ENCODE data around the gene PODXL2. TPM values are rescaled to one million over a fixed set of nuclear protein-coding genes. Genes with fewer than 3 reads are reported as not detected.
"Not testable (repeated sequence)": the region's sequence is repeated elsewhere in the genome, so short reads cannot be mapped to it uniquely, and the experiment has no call there.

The PODXL2 gene
- total RNA-seq, 3 donors from 2014 or later, result 3.4 to 5.9 (median 4.3) TPM

- no peak for ATAC-seq
- Mint-ChIP-seq H3K27me3 (ENCODE audit: low read depth) (no peaks in the 10 kb centered on the region), H3K4me1 (ENCODE audit: low read depth) (peaks cover 26% of the 10 kb centered on the region), H3K36me3 (ENCODE audit: insufficient read depth) (peaks cover 8% of the 10 kb centered on the region), H3K9me3 (no peaks in the 10 kb centered on the region), H3K4me3 (no peak overlapping the region)
- no peak for DNase-seq
These were observed 48.0 kb downstream of the PODXL2 start for GRCh38 chr3:127676921-127677351.

- no peaks in the 10 kb centered on the region for H3K9me3 Mint-ChIP-seq
- H3K36me3 Mint-ChIP-seq (ENCODE audit: insufficient read depth), result peaks cover 8% of the 10 kb centered on the region
- peaks cover 28% of the 10 kb centered on the region for H3K4me1 Mint-ChIP-seq (ENCODE audit: low read depth)
- H3K4me3 Mint-ChIP-seq, result no peak overlapping the region
- H3K27me3 Mint-ChIP-seq (ENCODE audit: low read depth), result no peaks in the 10 kb centered on the region
- ATAC-seq (no peak), DNase-seq (no peak)
These were observed 48.7 kb downstream of the PODXL2 start for GRCh38 chr3:127677541-127678314.

GRCh38 chr3:127678315-127678599, 49.3 kb downstream of the PODXL2 start:
- H3K4me3 Mint-ChIP-seq, result no peak overlapping the region
- no peaks in the 10 kb centered on the region for H3K9me3 Mint-ChIP-seq
- H3K4me1 Mint-ChIP-seq (ENCODE audit: low read depth), result peaks cover 28% of the 10 kb centered on the region
- DNase-seq, result no peak
- no peaks in the 10 kb centered on the region for H3K27me3 Mint-ChIP-seq (ENCODE audit: low read depth)
- peaks cover 8% of the 10 kb centered on the region for H3K36me3 Mint-ChIP-seq (ENCODE audit: insufficient read depth)
- ATAC-seq, result no peak

GRCh38 chr3:127678611-127679533, 49.9 kb downstream of the PODXL2 start:
- H3K4me1 Mint-ChIP-seq (ENCODE audit: low read depth), result peaks cover 28% of the 10 kb centered on the region
- H3K36me3 Mint-ChIP-seq (ENCODE audit: insufficient read depth), result peaks cover 8% of the 10 kb centered on the region
- no peak for ATAC-seq
- no peaks in the 10 kb centered on the region for H3K9me3 Mint-ChIP-seq
- H3K27me3 Mint-ChIP-seq (ENCODE audit: low read depth), result no peaks in the 10 kb centered on the region
- no peak for DNase-seq
- no peak overlapping the region for H3K4me3 Mint-ChIP-seq

- peaks cover 8% of the 10 kb centered on the region for H3K36me3 Mint-ChIP-seq (ENCODE audit: insufficient read depth)
- no peak for ATAC-seq
- H3K27me3 Mint-ChIP-seq (ENCODE audit: low read depth), result no peaks in the 10 kb centered on the region
- no peaks in the 10 kb centered on the region for H3K9me3 Mint-ChIP-seq
- no peak for DNase-seq
- peaks cover 26% of the 10 kb centered on the region for H3K4me1 Mint-ChIP-seq (ENCODE audit: low read depth)
- no peak overlapping the region for H3K4me3 Mint-ChIP-seq
These were observed 50.7 kb downstream of the PODXL2 start for GRCh38 chr3:127679534-127680145.

- Mint-ChIP-seq H3K27me3 (ENCODE audit: low read depth) (no peaks in the 10 kb centered on the region), H3K9me3 (no peaks in the 10 kb centered on the region), H3K4me3 (no peak overlapping the region), H3K4me1 (ENCODE audit: low read depth) (peaks cover 21% of the 10 kb centered on the region), H3K36me3 (ENCODE audit: insufficient read depth) (peaks cover 8% of the 10 kb centered on the region)
- DNase-seq (no peak), ATAC-seq (no peak)
These were observed 51.2 kb downstream of the PODXL2 start for GRCh38 chr3:127680146-127680661.

- DNase-seq (no peak), ATAC-seq (no peak)
- Mint-ChIP-seq H3K9me3 (no peaks in the 10 kb centered on the region), H3K4me3 (no peak overlapping the region), H3K27me3 (ENCODE audit: low read depth) (no peaks in the 10 kb centered on the region), H3K4me1 (ENCODE audit: low read depth) (peaks cover 18% of the 10 kb centered on the region), H3K36me3 (ENCODE audit: insufficient read depth) (peaks cover 5% of the 10 kb centered on the region)
These were observed 51.8 kb downstream of the PODXL2 start for GRCh38 chr3:127680798-127681221.

- ATAC-seq; H3K36me3 Mint-ChIP-seq (ENCODE audit: insufficient read depth); H3K27me3 Mint-ChIP-seq (ENCODE audit: low read depth); H3K9me3 Mint-ChIP-seq; H3K4me3 Mint-ChIP-seq; DNase-seq: not testable (repeated sequence)
- peaks cover 14% of the 10 kb centered on the region for H3K4me1 Mint-ChIP-seq (ENCODE audit: low read depth)
These were observed 53.2 kb downstream of the PODXL2 start for GRCh38 chr3:127682175-127682554.

GRCh38 chr3:127682561-127682960, 53.6 kb downstream of the PODXL2 start:
- H3K4me3 Mint-ChIP-seq, result no peak overlapping the region
- ATAC-seq (no peak), DNase-seq (no peak)

GRCh38 chr3:127684871-127685707, 56.1 kb downstream of the PODXL2 start:
- H3K4me1 Mint-ChIP-seq (ENCODE audit: low read depth), result peaks cover 13% of the 10 kb centered on the region
- ATAC-seq, result no peak
- no peaks in the 10 kb centered on the region for H3K36me3 Mint-ChIP-seq (ENCODE audit: insufficient read depth)
- no peaks in the 10 kb centered on the region for H3K9me3 Mint-ChIP-seq
- H3K27me3 Mint-ChIP-seq (ENCODE audit: low read depth), result no peaks in the 10 kb centered on the region
- H3K4me3 Mint-ChIP-seq, result no peak overlapping the region
- DNase-seq, result no peak

More at GRCh38 chr3:127682561-127682960, 53.6 kb downstream of the PODXL2 start:
- Mint-ChIP-seq H3K27me3 (ENCODE audit: low read depth) (no peaks in the 10 kb centered on the region), H3K36me3 (ENCODE audit: insufficient read depth) (no peaks in the 10 kb centered on the region), H3K4me1 (ENCODE audit: low read depth) (peaks cover 14% of the 10 kb centered on the region), H3K9me3 (no peaks in the 10 kb centered on the region)

GRCh38 chr3:127685708-127686511, 56.9 kb downstream of the PODXL2 start:
- Mint-ChIP-seq H3K36me3 (ENCODE audit: insufficient read depth) (no peaks in the 10 kb centered on the region), H3K4me1 (ENCODE audit: low read depth) (peaks cover 13% of the 10 kb centered on the region), H3K4me3 (no peak overlapping the region), H3K9me3 (no peaks in the 10 kb centered on the region), H3K27me3 (ENCODE audit: low read depth) (no peaks in the 10 kb centered on the region)
- no peak for DNase-seq
- ATAC-seq, result no peak

- H3K36me3 Mint-ChIP-seq (ENCODE audit: insufficient read depth), result no peaks in the 10 kb centered on the region
These were observed 57.5 kb downstream of the PODXL2 start for GRCh38 chr3:127686512-127686894.

GRCh38 chr3:127687228-127687737, 58.3 kb downstream of the PODXL2 start:
- Mint-ChIP-seq H3K27me3 (ENCODE audit: low read depth) (no peaks in the 10 kb centered on the region), H3K4me1 (ENCODE audit: low read depth) (peaks cover 12% of the 10 kb centered on the region), H3K4me3 (no peak overlapping the region), H3K36me3 (ENCODE audit: insufficient read depth) (no peaks in the 10 kb centered on the region), H3K9me3 (no peaks in the 10 kb centered on the region)
- ATAC-seq (no peak), DNase-seq (no peak)

More at GRCh38 chr3:127686512-127686894, 57.5 kb downstream of the PODXL2 start:
- Mint-ChIP-seq H3K9me3 (no peaks in the 10 kb centered on the region), H3K27me3 (ENCODE audit: low read depth) (no peaks in the 10 kb centered on the region), H3K4me3 (no peak overlapping the region), H3K4me1 (ENCODE audit: low read depth) (peaks cover 13% of the 10 kb centered on the region)
- ATAC-seq, result no peak
- DNase-seq, result no peak
